Stimulated activated CD8-positive, alpha-beta memory T cell treated with anti-CD3 and anti-CD28 coated beads, Interleukin-7, amount 100 ng/mL, for 24 hours (primary cell): ENCODE data around the gene COPB1.
"Not testable (repeated sequence)": the region's sequence is repeated elsewhere in the genome, so short reads cannot be mapped to it uniquely, and the experiment has no call there.

Source experiments
- DNase-seq: peaks from one replicate; pipeline ENCODE4 v3.0.0-alpha.2; 2020; ENCODE audit warnings: low read depth

The COPB1 gene

GRCh38 chr11:14499560-14500180 lies at the start of gene COPB1:
Gene COPB1 (minus strand): TSS chr11:14499811. CDS start chr11:14498928, 883 bp downstream.
- peak; percentile 85 for DNase-seq

- no peak for DNase-seq
Measured at GRCh38 chr11:14547440-14547839, 47.8 kb upstream of the COPB1 start.

GRCh38 chr11:14546672-14547071 lies 47.1 kb upstream of the COPB1 start:
- DNase-seq = no peak

GRCh38 chr11:14544611-14545010 lies 45.0 kb upstream of the COPB1 start:
- DNase-seq = no peak

- DNase-seq = no peak
Measured at GRCh38 chr11:14543260-14543659, 43.6 kb upstream of the COPB1 start.

- DNase-seq = no peak
Measured at GRCh38 chr11:14542324-14542723, 42.7 kb upstream of the COPB1 start.

- DNase-seq = no peak
Measured at GRCh38 chr11:14541192-14541947, 41.8 kb upstream of the COPB1 start.

- DNase-seq = no peak
Measured at GRCh38 chr11:14539982-14540421, 40.4 kb upstream of the COPB1 start.

GRCh38 chr11:14538926-14539554 lies 39.4 kb upstream of the COPB1 start:
- DNase-seq = no peak

GRCh38 chr11:14538271-14538925 lies 38.8 kb upstream of the COPB1 start:
- no peak for DNase-seq

- DNase-seq = no peak
Measured at GRCh38 chr11:14537134-14537599, 37.6 kb upstream of the COPB1 start.

GRCh38 chr11:14535166-14535565 lies 35.6 kb upstream of the COPB1 start:
- not testable (repeated sequence) for DNase-seq

- no peak for DNase-seq
Measured at GRCh38 chr11:14529951-14530350, 30.3 kb upstream of the COPB1 start.

GRCh38 chr11:14529321-14529720 lies 29.7 kb upstream of the COPB1 start:
- no peak for DNase-seq

- no peak for DNase-seq
Measured at GRCh38 chr11:14522801-14523200, 23.2 kb upstream of the COPB1 start.

- no peak for DNase-seq
Measured at GRCh38 chr11:14522245-14522644, 22.6 kb upstream of the COPB1 start.

GRCh38 chr11:14520747-14521151 lies 21.1 kb upstream of the COPB1 start:
- DNase-seq = no peak

- DNase-seq = peak; percentile 85
Measured at GRCh38 chr11:14519917-14520746, 20.5 kb upstream of the COPB1 start, which contains the start of gene PSMA1. Gene PSMA1 (minus strand): TSS chr11:14520386. CDS start chr11:14520299, 87 bp downstream.

GRCh38 chr11:14519597-14519916 lies 19.9 kb upstream of the COPB1 start:
- DNase-seq = no peak

GRCh38 chr11:14518820-14519219 lies 19.2 kb upstream of the COPB1 start:
- no peak for DNase-seq

- DNase-seq = no peak
Measured at GRCh38 chr11:14513800-14514199, 14.2 kb upstream of the COPB1 start.

GRCh38 chr11:14506532-14506931 lies 6.9 kb upstream of the COPB1 start:
- no peak for DNase-seq
